T follicular helper cell (primary cell): ENCODE measurements around the gene C11orf21.
A peak's percentile ranks its signal among the peaks of the same experiment; 100 is the strongest.

Source experiments
- DNase-seq: peaks from one replicate; pipeline ENCODE4 v3.0.0-alpha.2; 2020; ENCODE audit warnings: low read depth

The C11orf21 gene

GRCh38 chr11:2308713-2309112, 7.0 kb upstream of the C11orf21 start:
- no peak for DNase-seq

- DNase-seq = no peak
These were observed 6.0 kb upstream of the C11orf21 start for GRCh38 chr11:2307501-2308331.

- no peak for DNase-seq
These were observed 5.3 kb upstream of the C11orf21 start for GRCh38 chr11:2306877-2307500.

DNA sequence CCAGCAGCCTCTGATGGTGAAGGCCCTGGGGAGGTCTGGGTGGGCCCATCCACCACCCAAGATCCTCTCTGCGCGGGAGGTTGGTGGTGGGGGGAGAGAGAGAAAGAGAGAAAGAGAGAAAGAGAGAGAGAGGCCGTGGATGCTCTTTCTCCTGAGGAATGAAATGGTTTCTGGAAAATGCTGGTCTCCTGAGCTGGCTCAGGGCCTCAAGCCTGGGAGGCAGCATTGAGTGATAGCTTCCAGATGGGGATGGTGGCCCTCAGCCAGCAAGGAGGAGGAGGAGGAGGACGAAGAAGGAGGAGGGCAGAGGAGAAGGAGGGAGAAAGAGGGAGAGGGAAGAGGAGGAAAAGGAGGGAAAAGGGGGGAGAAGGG, 4.7 kb upstream of the C11orf21 start:
- no peak for DNase-seq

- DNase-seq = no peak
These were observed 4.2 kb upstream of the C11orf21 start for GRCh38 chr11:2305788-2306451.

DNA sequence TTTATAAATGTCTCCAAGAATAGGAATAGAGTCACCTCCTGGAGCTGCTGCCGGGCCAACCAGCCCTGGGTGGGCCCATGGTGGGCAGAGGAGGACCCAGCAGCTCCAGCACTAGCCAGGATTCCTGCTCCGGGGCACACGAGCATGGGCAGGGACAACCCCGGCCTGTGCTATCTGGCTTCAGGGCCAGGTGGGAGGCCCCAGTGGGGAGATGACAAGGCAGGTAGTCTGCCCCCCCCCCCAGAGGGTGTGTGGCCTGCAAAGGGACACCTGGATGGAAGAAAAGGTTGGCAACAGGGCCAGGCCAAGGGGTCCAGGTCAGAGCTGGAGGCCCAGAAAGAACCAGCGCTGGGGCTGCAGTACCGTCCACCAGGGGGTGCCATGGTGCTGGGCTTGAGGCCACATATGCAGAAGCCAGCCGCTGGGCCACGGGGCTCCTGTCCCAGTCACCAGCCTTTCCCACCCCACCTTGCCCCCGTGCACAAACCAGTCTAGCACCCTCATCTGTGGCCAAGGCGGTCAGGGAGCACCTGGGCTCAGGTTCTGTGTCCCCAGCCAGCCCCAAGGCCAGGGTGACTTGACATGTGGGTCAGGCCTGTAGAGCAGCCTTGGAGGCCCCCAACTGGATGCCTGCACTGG, 3.5 kb upstream of the C11orf21 start:
- peak; percentile 65 for DNase-seq

GRCh38 chr11:2304506-2305139, 2.9 kb upstream of the C11orf21 start:
- no peak for DNase-seq

- DNase-seq = no peak
These were observed 2.1 kb upstream of the C11orf21 start for GRCh38 chr11:2303627-2304505.

DNA sequence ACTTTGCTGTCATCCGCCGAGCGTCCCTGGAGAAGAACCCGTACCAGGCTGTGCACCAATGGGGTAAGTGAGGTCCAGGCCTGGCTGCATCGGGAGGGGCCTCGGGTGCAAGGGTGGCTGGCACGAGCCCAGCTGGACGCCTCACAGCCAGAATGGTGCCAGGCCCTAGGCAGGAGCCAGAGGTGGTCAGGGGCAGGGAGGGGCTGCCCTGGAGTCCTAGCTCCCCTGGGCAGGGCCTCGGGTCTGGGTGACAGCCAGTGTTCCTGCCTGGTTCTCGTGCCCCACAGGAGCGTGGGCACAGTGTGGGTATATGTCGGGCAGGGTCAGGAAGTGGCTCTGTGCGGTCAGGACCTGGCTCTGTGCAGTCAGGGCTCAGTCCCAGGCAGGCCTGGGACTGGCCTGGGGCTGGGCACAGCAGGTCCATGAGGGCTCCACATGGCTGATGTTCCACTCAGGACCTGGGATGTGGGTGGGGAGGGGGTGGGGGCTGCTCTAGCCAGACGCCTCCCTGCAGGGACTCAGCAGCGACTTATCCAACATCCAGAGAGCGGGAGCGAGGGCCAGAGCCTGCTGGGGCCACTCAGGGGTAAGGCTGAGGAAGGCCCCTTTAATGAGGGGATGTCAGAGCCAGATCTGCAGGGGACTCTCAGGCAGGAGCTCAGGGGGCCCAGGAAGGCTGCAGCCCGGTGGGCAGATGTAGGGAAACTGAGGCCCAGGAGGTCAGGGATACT, 1.3 kb upstream of the C11orf21 start:
- no peak for DNase-seq

DNA sequence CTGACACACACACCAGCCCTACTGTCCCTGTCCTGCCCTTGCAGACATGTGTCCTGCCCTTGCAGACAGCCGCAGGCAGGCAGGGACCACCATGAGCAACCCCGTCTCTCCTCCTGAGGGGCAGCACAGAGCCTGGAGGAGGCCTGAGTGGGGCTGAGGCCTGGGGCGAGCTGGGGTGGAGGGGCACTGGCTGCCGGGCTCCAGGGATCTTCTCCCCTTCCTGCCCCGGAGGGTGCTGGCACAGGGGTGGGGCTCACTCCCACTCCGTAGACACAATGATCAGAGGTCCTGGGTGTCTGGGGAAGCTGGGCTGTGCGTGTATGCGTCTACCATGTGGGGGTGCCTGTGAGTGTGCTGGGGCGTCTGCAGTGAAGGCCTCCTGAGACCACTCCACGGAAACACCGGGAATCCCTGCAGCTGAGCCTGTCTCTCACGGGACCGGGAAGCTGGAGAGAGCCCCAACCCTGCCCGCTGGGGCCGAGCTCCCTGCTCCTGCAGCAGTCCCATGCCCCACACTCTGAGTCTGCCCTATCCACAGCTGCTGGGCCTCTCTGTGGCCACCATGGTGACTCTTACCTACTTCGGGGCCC, 683 bp upstream of the C11orf21 start:
- no peak for DNase-seq

- DNase-seq = no peak
These were observed 635 bp downstream of the C11orf21 start for GRCh38 chr11:2300936-2301630.

DNA sequence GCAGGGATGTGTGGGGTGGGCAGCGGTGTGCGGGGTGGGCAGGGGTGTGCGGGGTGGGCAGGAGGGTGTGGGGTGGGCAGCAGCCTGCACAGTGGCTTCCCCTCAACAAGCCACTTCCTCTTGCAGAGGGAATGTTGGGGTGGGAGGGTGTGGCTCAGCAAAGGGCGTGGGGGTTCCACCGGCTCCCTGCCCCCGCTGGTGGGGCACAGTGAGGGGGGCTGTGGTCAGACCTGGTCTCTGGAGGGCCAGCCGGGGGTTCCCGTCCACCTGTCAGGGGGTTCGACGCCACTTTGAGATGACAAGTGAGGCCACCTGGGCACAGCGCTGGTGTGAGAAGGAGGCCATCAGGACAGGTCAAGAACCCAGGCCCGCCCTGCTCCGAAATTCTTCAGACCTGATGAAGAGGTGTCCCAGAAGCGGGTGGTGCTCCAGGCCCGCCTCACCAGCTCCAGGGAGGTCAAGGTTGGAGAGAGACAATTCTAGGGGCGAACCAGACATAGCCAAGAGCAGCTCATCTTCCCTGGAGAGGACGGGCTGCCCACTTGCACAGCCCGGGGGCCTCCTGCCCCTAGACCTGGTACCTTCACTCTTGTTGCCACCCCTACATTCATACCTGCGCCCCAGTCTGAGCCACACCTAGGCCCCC, 1.3 kb downstream of the C11orf21 start:
- no peak for DNase-seq

- DNase-seq = no peak
These were observed 1.9 kb downstream of the C11orf21 start for GRCh38 chr11:2299773-2300172.

- DNase-seq = no peak
These were observed 2.6 kb downstream of the C11orf21 start for GRCh38 chr11:2298795-2299761.

DNA sequence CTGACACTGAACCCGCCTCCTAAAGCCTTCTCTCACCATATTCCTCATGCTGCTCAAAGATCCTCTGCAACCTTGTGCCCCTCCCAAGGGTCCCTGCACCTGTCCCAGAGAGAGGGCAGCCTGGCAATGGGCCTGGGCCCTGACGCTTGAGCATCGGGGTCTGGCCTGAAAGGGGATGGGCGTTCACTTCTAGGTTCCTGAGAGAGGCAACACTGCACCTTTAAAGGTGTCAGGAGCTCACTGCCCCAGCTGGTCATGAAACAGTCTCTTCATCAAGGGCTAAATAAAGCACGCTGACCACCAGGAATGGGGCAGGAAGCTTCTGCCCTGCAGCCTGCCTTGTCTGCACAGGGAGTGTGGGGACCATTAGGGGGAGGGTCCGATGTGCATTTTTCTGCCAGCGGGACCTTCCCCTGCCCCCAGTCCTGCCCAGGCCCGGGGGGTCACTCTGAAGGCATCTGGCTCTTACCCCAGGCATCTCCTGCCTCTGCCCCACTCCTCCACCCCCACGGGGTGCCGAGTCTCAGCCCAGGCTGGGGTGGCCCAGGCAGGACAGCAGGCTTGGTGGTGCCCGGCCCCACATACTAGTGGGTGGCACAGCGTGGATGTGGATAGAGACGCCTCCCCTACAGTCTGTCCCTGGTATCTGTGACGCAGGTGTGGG, 3.5 kb downstream of the C11orf21 start:
- DNase-seq = no peak

DNA sequence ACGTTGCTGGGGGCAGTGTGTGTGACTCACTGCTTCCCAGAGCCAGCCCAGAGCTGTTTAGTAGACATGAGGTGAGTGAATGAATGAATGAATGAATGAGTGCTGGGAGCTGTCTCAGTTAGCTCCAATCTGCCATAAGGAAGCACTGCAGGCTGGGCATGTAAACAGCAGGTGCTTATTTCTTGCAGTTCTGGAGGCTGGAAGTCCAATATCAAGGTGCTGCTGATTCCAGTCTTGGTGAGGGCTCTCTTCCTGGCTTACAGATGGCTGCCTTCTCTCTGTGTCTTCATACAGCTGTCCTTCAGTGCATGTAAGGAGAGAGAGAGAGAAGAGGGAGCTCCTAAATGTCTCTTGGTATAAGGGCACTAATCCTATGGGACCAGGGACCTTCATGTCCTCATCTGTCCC, 4.1 kb downstream of the C11orf21 start:
- DNase-seq = no peak
